CD4-positive, alpha-beta T cell treated with Interleukin-21 for 1 hour (primary cell): ENCODE measurements around the gene TAC3.
A peak's percentile ranks its signal among the peaks of the same experiment; 100 is the strongest.
"Not testable (repeated sequence)": the region's sequence is repeated elsewhere in the genome, so short reads cannot be mapped to it uniquely, and the experiment has no call there.

Experiments
- DNase-seq: peaks from one replicate; pipeline ENCODE4 v3.0.0-alpha.2; 2020

Gene TAC3

GRCh38 chr12:57003395-57003794 lies 12.9 kb downstream of the TAC3 start:
- DNase-seq, result no peak

- DNase-seq, result peak; percentile 78
Measured at GRCh38 chr12:57001448-57001906, 14.9 kb downstream of the TAC3 start.

GRCh38 chr12:57000393-57000792 lies 15.9 kb downstream of the TAC3 start:
- no peak for DNase-seq

- no peak for DNase-seq
Measured at GRCh38 chr12:56999456-56999855, 16.9 kb downstream of the TAC3 start.

- no peak for DNase-seq
Measured at GRCh38 chr12:56998981-56999380, 17.3 kb downstream of the TAC3 start.

- no peak for DNase-seq
Measured at GRCh38 chr12:56998316-56998715, 18.0 kb downstream of the TAC3 start.

GRCh38 chr12:56996793-56997545 lies 19.4 kb downstream of the TAC3 start:
- DNase-seq, result no peak

GRCh38 chr12:56995930-56996496 lies 20.3 kb downstream of the TAC3 start:
- no peak for DNase-seq

GRCh38 chr12:56995201-56995929 lies 21.0 kb downstream of the TAC3 start:
- no peak for DNase-seq

GRCh38 chr12:56994231-56994746 lies 22.0 kb downstream of the TAC3 start:
- no peak for DNase-seq

- DNase-seq, result no peak
Measured at GRCh38 chr12:56993346-56993745, 23.0 kb downstream of the TAC3 start.

GRCh38 chr12:56991319-56992246 lies 24.7 kb downstream of the TAC3 start:
- DNase-seq, result no peak

GRCh38 chr12:56990648-56991318 lies 25.5 kb downstream of the TAC3 start:
- no peak for DNase-seq

GRCh38 chr12:56989861-56990610 lies 26.3 kb downstream of the TAC3 start:
- no peak for DNase-seq

GRCh38 chr12:56988207-56988739 lies 28.1 kb downstream of the TAC3 start:
- no peak for DNase-seq

- DNase-seq, result peak; percentile 71
Measured at GRCh38 chr12:56987551-56988053, 28.7 kb downstream of the TAC3 start.

GRCh38 chr12:56987011-56987410 lies 29.3 kb downstream of the TAC3 start:
- no peak for DNase-seq

- not testable (repeated sequence) for DNase-seq
Measured at GRCh38 chr12:56985714-56986113, 30.6 kb downstream of the TAC3 start.

GRCh38 chr12:56983386-56983785 lies 32.9 kb downstream of the TAC3 start:
- no peak for DNase-seq

GRCh38 chr12:56982578-56983236 lies 33.6 kb downstream of the TAC3 start:
- DNase-seq, result not testable (repeated sequence)
